Activated CD4-positive, alpha-beta memory T cell treated with anti-CD3 and anti-CD28 coated beads for 36 hours (primary cell): ENCODE results near the gene CXCL13. TPM values are rescaled to one million over a fixed set of nuclear protein-coding genes. Genes with fewer than 3 reads are reported as not detected.

Experiments used
- total RNA-seq, 2 experiments: library from RNA; stranded (reverse); gene quantifications; one replicate each; pipeline ENCODE4 v1.2.3, GENCODE V29; 2021

CXCL13 gene
- total RNA-seq, 2 experiments from 2014 or later = 2.8 to 3.0 TPM

Other genes with a start within 250 kb of the CXCL13 start
- 100 to 1,000 TPM; 106 to 111 TPM for gene CNOT6L, start 213.5 kb downstream of the CXCL13 start, total RNA-seq